GM23248 (cell line): ENCODE data around the gene MAGI1. TPM values are rescaled to one million over a fixed set of nuclear protein-coding genes. Genes with fewer than 3 reads are reported as not detected.

Experiments used
- DNase-seq: peaks from one replicate; pipeline ENCODE4 v3.0.0-alpha.2; 2015
- H2AFZ ChIP-seq: fragments of 200-600 bp; sonication (generic); 2 replicates; pipeline ENCODE4 v1.6.1; 2016; ENCODE audit warnings: antibody characterized with exemption
- H3F3A ChIP-seq: fragments of 200-600 bp; sonication (generic); 2 replicates; pipeline ENCODE4 v1.6.1; 2016; ENCODE audit warnings: mild to moderate bottlenecking, antibody characterized with exemption, mixed run types; ENCODE audit not compliant: insufficient read depth
- H3K27ac ChIP-seq: fragments of 200-600 bp; sonication (generic); 2 replicates; pipeline ENCODE4 v1.5.1; 2016; ENCODE audit warnings: mild to moderate bottlenecking
- H3K27me3 ChIP-seq: fragments of 200-600 bp; sonication (generic); replicated peaks from 2 replicates; pipeline ENCODE4 v1.6.1; 2016; ENCODE audit warnings: mild to moderate bottlenecking; ENCODE audit not compliant: insufficient read depth
- H3K36me3 ChIP-seq: fragments of 200-600 bp; sonication (generic); 2 replicates; pipeline ENCODE4 v1.6.1; 2016; ENCODE audit warnings: low read depth, mild to moderate bottlenecking
- H3K4me1 ChIP-seq: fragments of 200-600 bp; sonication (generic); 2 replicates; pipeline ENCODE4 v1.6.1; 2016; ENCODE audit warnings: mild to moderate bottlenecking; ENCODE audit not compliant: insufficient read depth
- H3K4me2 ChIP-seq: fragments of 200-600 bp; sonication (generic); one replicate; pipeline ENCODE4 v1.6.1; 2016; ENCODE audit warnings: mild to moderate bottlenecking; ENCODE audit not compliant: unreplicated experiment
- H3K4me3 ChIP-seq: fragments of 200-600 bp; sonication (generic); 2 replicates; pipeline ENCODE4 v1.5.1; 2016; ENCODE audit warnings: mild to moderate bottlenecking
- H3K79me2 ChIP-seq: fragments of 200-600 bp; sonication (generic); 2 replicates; pipeline ENCODE4 v1.6.1; 2016; ENCODE audit warnings: mild to moderate bottlenecking; ENCODE audit not compliant: insufficient read depth
- H3K9ac ChIP-seq: fragments of 200-600 bp; sonication (generic); 2 replicates; pipeline ENCODE4 v1.6.1; 2016; ENCODE audit warnings: mild to moderate bottlenecking
- H3K9me2 ChIP-seq: fragments of 200-600 bp; sonication (generic); 2 replicates; pipeline ENCODE4 v1.6.1; 2016; ENCODE audit warnings: mixed run types, mild to moderate bottlenecking, moderate library complexity; ENCODE audit not compliant: insufficient read depth
- H3K9me3 ChIP-seq: fragments of 200-600 bp; sonication (generic); one replicate; pipeline ENCODE4 v1.6.1; 2017; ENCODE audit warnings: low read depth
- H4K20me1 ChIP-seq: fragments of 200-600 bp; sonication (generic); 2 replicates; pipeline ENCODE4 v1.6.0; 2016; ENCODE audit not compliant: insufficient read depth
- EZH2 ChIP-seq: fragments of 200-600 bp; sonication (generic); IDR thresholded peaks from 2 replicates; pipeline ENCODE4 v1.6.1; 2018; ENCODE audit warnings: antibody characterized with exemption, mild to moderate bottlenecking; ENCODE audit not compliant: insufficient read depth, poor library complexity, severe bottlenecking
- EZH2phosphoT487 ChIP-seq: fragments of 200-600 bp; sonication (generic); IDR thresholded peaks from 2 replicates; pipeline ENCODE4 v1.6.1; 2018; ENCODE audit warnings: antibody characterized with exemption, moderate library complexity, mild to moderate bottlenecking, low read depth; ENCODE audit not compliant: insufficient read depth
- WGBS, 2 experiments: methylation state at CpG; one replicate each; pipeline ENCODE4 v1.1.6; 2015 to 2017; ENCODE audit warnings: low lambda C conversion rate in 2 of 2, low coverage in 1 of 2; ENCODE audit errors: missing lambda C conversion rate in 2 of 2; 5-methylcytosine and 5-hydroxymethylcytosine counted together
- in situ Hi-C: fragments of 300-500 bp; cut with MboI; formaldehyde crosslinking; loops from 2 replicates; pipeline ENCODE4 v1.15.0; 2020
- polyA plus RNA-seq: library from polyadenylated mRNA; unstranded; fragments of >200 nt; fragmentation: Nextera tagmentation; extraction: Ambion mirVana; gene quantifications from 2 replicates; pipeline ENCODE4 v1.2.1, GENCODE V29; 2016
- total RNA-seq: library from RNA; depleted of rRNA; stranded (reverse); fragments of >200 nt; shearing (Covaris generic); gene quantifications from 2 replicates; pipeline ENCODE4 v1.2.3, GENCODE V29; 2014

Gene MAGI1
- total and polyA plus RNA-seq, 2 experiments from 2014 or later = 7.3 to 13.8 TPM

GRCh38 chr3:65573548-65574116 lies 465.1 kb downstream of the MAGI1 start:
- H2AFZ ChIP-seq = no peak overlapping the region
- DNase-seq = no peak
- in situ Hi-C loops = no loop called here
- no peaks in the 10 kb centered on the region for H3K36me3 ChIP-seq
- no peaks in the 10 kb centered on the region for H3K9me3 ChIP-seq
- TF ChIP-seq EZH2 = no peak
- TF ChIP-seq EZH2phosphoT487 = no peak
- 0 out of 2 replicates have a peak, but pooled peaks cover 2% of the 10 kb centered on the region for H3K9me2 ChIP-seq
- no peak overlapping the region for H3K9ac ChIP-seq
- H3K4me2 ChIP-seq = no peak overlapping the region
- H3F3A ChIP-seq = peaks cover 28% of the 10 kb centered on the region; the same call in 1 of the 2 replicates
- H4K20me1 ChIP-seq = no peaks in the 10 kb centered on the region
- no peak overlapping the region for H3K4me3 ChIP-seq
- peaks cover 45% of the 10 kb centered on the region for H3K79me2 ChIP-seq
- H3K4me1 ChIP-seq = peaks cover 29% of the 10 kb centered on the region
- H3K27ac ChIP-seq = no peak overlapping the region
- H3K27me3 ChIP-seq = no peaks in the 10 kb centered on the region

DNA sequence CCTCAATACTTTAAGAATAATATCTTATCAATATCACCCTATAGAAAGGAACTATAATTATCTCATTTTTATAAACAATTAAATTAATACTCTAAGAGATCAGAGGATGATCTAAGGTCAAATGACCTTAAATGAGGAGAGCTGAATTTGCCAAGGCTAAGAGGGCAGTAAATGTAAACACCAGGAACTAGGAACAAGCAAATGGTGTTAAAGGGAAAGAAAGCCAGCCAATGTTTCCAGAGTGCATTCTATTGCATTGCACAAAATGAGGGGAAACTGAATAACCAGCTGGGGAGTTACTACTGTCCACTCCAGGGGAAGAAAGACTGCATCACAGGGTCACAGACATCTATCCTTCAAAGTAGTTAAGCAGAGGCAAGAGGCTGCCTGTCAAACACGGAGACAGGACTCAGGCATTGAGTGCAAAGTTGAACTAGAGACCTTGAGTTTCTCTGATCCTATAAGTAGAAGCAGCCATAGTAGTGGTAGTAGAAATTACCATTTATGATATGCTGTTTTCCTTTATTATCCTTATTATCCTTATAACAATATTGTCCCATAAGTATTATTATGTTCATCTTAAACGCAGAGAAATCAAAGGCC lies 466.4 kb downstream of the MAGI1 start:
- Histone ChIP-seq H3K27me3 (no peaks in the 10 kb centered on the region), H3K4me3 (no peak overlapping the region), H3K9me2 (0 out of 2 replicates have a peak, but pooled peaks cover 2% of the 10 kb centered on the region), H3K79me2 (peaks cover 52% of the 10 kb centered on the region), H3K9me3 (no peaks in the 10 kb centered on the region), H4K20me1 (no peaks in the 10 kb centered on the region), H3K9ac (no peak overlapping the region), H2AFZ (no peak overlapping the region), H3K4me2 (no peak overlapping the region), H3F3A (peaks cover 28% of the 10 kb centered on the region; the same call in 1 of the 2 replicates), H3K27ac (no peak overlapping the region), H3K36me3 (no peaks in the 10 kb centered on the region), H3K4me1 (peaks cover 29% of the 10 kb centered on the region)
- no peak for DNase-seq
- 87 to 96% methylated on average over 2 of the region's 2 CpGs for WGBS, 2 experiments
- TF ChIP-seq EZH2phosphoT487 (no peak), EZH2 (no peak)
- in situ Hi-C loops = no loop called here

- no peak overlapping the region for H3K9ac ChIP-seq
- no peak overlapping the region for H3K4me3 ChIP-seq
- in situ Hi-C loops = no loop called here
- H2AFZ ChIP-seq = no peak overlapping the region
- peaks cover 7% of the 10 kb centered on the region for H3K4me1 ChIP-seq
- H3K79me2 ChIP-seq = peaks cover 57% of the 10 kb centered on the region
- no peaks in the 10 kb centered on the region for H3K9me3 ChIP-seq
- no peaks in the 10 kb centered on the region for H4K20me1 ChIP-seq
- H3K9me2 ChIP-seq = 0 out of 2 replicates have a peak, but pooled peaks cover 2% of the 10 kb centered on the region
- H3K27ac ChIP-seq = no peak overlapping the region
- no peaks in the 10 kb centered on the region for H3K27me3 ChIP-seq
- no peak overlapping the region for H3K4me2 ChIP-seq
- no peak for TF ChIP-seq EZH2phosphoT487
- TF ChIP-seq EZH2 = no peak
- H3F3A ChIP-seq = peaks cover 7% of the 10 kb centered on the region; the same call in 1 of the 2 replicates
- DNase-seq = no peak
- H3K36me3 ChIP-seq = no peaks in the 10 kb centered on the region
- WGBS, 2 experiments = 95% methylated on average over 3 of the region's 3 CpGs
These were observed 468.8 kb downstream of the MAGI1 start for GRCh38 chr3:65569845-65570405.

DNA sequence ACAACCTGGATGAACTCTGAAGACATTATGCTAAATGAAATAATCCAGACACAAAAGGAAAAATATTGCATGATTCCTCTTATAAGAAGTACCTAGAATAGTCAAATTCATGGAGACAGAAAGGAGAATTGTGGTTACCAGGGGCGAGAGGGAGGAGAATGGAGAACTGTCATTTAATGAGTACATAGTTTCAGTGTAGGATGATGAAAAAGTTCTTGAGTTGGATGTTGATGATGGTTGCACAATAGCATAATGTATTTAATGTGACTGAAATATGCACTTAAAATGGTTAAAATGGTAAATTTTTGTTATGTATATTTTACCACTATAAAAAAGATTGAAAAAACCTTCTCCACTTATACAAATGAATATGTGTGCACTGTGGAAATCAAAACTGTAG lies 469.6 kb downstream of the MAGI1 start:
- Histone ChIP-seq H3K36me3 (no peaks in the 10 kb centered on the region), H3K27me3 (no peaks in the 10 kb centered on the region), H3K79me2 (peaks cover 54% of the 10 kb centered on the region), H3K4me3 (no peak overlapping the region), H3K9me2 (0 out of 2 replicates have a peak, but pooled peaks cover 2% of the 10 kb centered on the region), H3K4me1 (no peaks in the 10 kb centered on the region), H3F3A (no peaks in the 10 kb centered on the region), H4K20me1 (no peaks in the 10 kb centered on the region), H3K9ac (no peak overlapping the region), H3K27ac (no peak overlapping the region), H3K9me3 (no peaks in the 10 kb centered on the region), H3K4me2 (no peak overlapping the region), H2AFZ (no peak overlapping the region)
- no peak for DNase-seq
- in situ Hi-C loops = no loop called here
- TF ChIP-seq EZH2phosphoT487 (no peak), EZH2 (no peak)
- 80 to 88% methylated on average over 1 of the region's 1 CpG for WGBS, 2 experiments
